Uterus (tissue), 2 donors: ENCODE results near the gene URB2.

Experiments
- POLR2A ChIP-seq, 2 donors: fragments of 450-650 bp; IDR thresholded peaks; one replicate each; pipeline ENCODE4 v1.6.1; 2016; ENCODE audit warnings: antibody characterized with exemption in 2 of 2, mild to moderate bottlenecking in 1 of 2, moderate library complexity in 1 of 2
- TF ChIP-seq, protein P1 (sequence below), 4 experiments: fragments of 200-600 bp in 2 of 4; fragments of 450-650 bp in 2 of 4; sonication (generic) in 2 of 4; IDR thresholded peaks; one replicate each; pipeline ENCODE4 v1.5.1; 2016 to 2019; ENCODE audit warnings: antibody characterized with exemption in 4 of 4, mild to moderate bottlenecking in 2 of 4, moderate library complexity in 1 of 4

DNA sequence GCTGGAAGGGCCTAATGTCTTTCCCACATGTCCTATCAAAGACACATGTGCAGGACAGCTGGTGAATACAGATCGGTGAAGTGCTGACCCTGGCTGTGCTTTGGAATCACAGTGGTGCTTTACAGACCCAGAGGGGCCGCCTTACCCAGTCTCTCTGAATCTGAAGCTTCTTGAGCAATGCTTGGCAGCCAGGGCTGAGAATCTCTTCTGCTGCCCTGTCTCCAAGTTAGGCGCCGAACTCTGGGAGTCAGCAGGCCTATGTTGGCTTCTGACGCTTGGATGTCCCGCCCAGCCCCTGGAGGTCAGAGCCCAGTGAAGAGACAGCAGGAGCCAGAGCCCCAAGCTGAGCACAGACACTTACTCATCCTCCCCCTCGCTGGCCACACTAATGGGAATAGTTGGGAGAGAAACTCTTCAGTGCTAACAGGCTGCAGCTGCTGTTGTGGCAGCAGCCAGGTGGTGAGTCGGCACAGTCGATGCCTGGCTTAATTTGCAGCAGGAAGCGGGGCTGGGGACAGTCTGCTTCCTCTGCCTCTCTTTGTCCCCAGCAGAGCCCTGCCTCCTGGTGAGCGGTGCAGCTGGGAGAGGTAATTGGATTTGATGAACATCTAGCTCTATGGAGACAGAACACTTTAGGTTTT, 68.1 kb downstream of the URB2 start:
- TF ChIP-seq, protein P1, sequence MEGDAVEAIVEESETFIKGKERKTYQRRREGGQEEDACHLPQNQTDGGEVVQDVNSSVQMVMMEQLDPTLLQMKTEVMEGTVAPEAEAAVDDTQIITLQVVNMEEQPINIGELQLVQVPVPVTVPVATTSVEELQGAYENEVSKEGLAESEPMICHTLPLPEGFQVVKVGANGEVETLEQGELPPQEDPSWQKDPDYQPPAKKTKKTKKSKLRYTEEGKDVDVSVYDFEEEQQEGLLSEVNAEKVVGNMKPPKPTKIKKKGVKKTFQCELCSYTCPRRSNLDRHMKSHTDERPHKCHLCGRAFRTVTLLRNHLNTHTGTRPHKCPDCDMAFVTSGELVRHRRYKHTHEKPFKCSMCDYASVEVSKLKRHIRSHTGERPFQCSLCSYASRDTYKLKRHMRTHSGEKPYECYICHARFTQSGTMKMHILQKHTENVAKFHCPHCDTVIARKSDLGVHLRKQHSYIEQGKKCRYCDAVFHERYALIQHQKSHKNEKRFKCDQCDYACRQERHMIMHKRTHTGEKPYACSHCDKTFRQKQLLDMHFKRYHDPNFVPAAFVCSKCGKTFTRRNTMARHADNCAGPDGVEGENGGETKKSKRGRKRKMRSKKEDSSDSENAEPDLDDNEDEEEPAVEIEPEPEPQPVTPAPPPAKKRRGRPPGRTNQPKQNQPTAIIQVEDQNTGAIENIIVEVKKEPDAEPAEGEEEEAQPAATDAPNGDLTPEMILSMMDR (IDR thresholded peaks at IDR 0.05): no peak
- no peak for TF ChIP-seq POLR2A (IDR thresholded peaks at IDR 0.05)
